Measurements from ENCODE around the gene MPHOSPH9.

MPHOSPH9 gene

DNA sequence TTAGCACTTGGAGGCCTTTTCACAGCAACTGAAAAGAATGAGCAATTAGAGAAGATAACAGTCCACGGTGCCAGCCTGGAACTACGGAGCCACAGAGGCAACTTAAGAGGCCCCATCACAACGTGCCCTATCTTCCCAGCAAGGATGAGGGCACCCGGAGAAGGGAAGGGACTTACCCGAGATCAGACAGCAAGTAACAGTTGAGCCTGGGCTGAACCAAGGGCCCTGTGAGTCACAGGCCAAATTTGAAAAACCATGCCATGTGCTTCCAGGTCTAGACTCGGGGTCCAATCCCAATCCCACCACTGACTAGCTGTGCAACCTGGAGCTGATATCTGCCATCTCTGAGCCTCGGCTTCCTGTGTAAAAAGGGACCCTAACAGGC is 124.3 kb downstream of the MPHOSPH9 start:
- TF ChIP-seq SUZ12 (IDR thresholded peaks at IDR 0.05; ENCODE audit: extremely low read depth, insufficient read depth, insufficient read length) (no peak), YY1 (IDR thresholded peaks at IDR 0.05; ENCODE audit: insufficient read depth, insufficient read length) (no peak), ZNF274 (IDR thresholded peaks at IDR 0.05; ENCODE audit: low read depth, low read length) (no peak)
- H3K27me3 ChIP-seq (ENCODE audit: insufficient read depth, insufficient read length), result no peaks in the 10 kb centered on the region
- H3K4me1 ChIP-seq (ENCODE audit: insufficient read depth, insufficient read length), result peaks cover 29% of the 10 kb centered on the region
- no peak overlapping the region for H3K9ac ChIP-seq (ENCODE audit: insufficient read length, low read depth)
- no peak for DNase-seq (ENCODE audit: low read depth, low spot score)
- H3K4me3 ChIP-seq (ENCODE audit: insufficient read length, low read depth), result no peak overlapping the region
- H3K36me3 ChIP-seq (ENCODE audit: insufficient read depth, insufficient read length, low read length), result peaks cover 10% of the 10 kb centered on the region
- H3K9me3 ChIP-seq (ENCODE audit: insufficient read depth, low read length), result no peaks in the 10 kb centered on the region

- DNase-seq (ENCODE audit: low read depth, low spot score), result no peak
- H3K4me1 ChIP-seq (ENCODE audit: insufficient read depth, insufficient read length), result peaks cover 34% of the 10 kb centered on the region
These were observed 124.8 kb downstream of the MPHOSPH9 start for GRCh38 chr12:123107926-123108681.

DNA sequence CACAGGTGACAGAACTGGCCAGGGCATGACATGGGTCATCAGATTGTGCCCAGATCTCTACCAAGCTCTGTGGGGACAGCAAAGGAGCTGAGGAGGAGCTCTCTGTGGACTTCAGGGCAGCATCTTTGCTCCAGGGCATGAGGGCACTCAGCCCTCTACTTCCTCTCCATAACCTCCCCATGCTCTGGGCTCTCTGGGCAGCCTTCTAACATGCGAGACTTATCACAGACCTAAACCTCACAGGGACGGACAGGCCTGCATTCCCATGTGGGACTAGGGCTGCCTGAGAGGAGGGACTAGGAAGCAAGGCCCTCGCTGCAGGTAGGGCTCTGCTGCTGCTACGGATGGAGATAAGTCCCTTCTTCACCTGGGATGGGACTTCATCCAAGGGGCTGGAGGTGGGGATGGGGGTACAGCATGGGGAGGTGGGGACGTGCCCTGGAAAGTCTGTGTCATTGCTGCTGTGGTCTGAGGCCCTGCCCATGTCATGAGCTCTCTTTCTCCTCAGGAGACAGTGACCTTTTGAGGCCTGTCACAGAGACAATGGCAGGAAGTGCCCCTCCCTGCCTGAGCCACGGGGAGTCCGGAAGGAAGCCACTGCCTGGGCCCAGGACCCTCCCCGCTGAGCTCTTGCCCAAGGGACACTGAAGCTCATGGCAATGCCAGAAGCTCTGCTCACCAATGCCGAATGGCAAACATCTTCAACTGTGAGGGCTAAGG is 126.1 kb downstream of the MPHOSPH9 start:
- TF ChIP-seq SUZ12 (IDR thresholded peaks at IDR 0.05; ENCODE audit: extremely low read depth, insufficient read depth, insufficient read length), result no peak
- TF ChIP-seq YY1 (IDR thresholded peaks at IDR 0.05; ENCODE audit: insufficient read depth, insufficient read length), result no peak
- no peak for TF ChIP-seq ZNF274 (IDR thresholded peaks at IDR 0.05; ENCODE audit: low read depth, low read length)
- Histone ChIP-seq H3K9ac (ENCODE audit: insufficient read length, low read depth) (no peak overlapping the region), H3K27me3 (ENCODE audit: insufficient read depth, insufficient read length) (no peaks in the 10 kb centered on the region), H3K4me3 (ENCODE audit: insufficient read length, low read depth) (no peak overlapping the region), H3K36me3 (ENCODE audit: insufficient read depth, insufficient read length, low read length) (peaks cover 10% of the 10 kb centered on the region), H3K4me1 (ENCODE audit: insufficient read depth, insufficient read length) (peaks cover 43% of the 10 kb centered on the region), H3K9me3 (ENCODE audit: insufficient read depth, low read length) (no peaks in the 10 kb centered on the region)
- no peak for DNase-seq (ENCODE audit: low read depth, low spot score)

More at GRCh38 chr12:123107926-123108681, 124.8 kb downstream of the MPHOSPH9 start:
- no peak overlapping the region for H3K9ac ChIP-seq (ENCODE audit: insufficient read length, low read depth)
- H3K27me3 ChIP-seq (ENCODE audit: insufficient read depth, insufficient read length), result no peaks in the 10 kb centered on the region
- no peaks in the 10 kb centered on the region for H3K9me3 ChIP-seq (ENCODE audit: insufficient read depth, low read length)
- H3K36me3 ChIP-seq (ENCODE audit: insufficient read depth, insufficient read length, low read length), result peaks cover 10% of the 10 kb centered on the region
- TF ChIP-seq YY1 (IDR thresholded peaks at IDR 0.05; ENCODE audit: insufficient read depth, insufficient read length), result no peak
- TF ChIP-seq SUZ12 (IDR thresholded peaks at IDR 0.05; ENCODE audit: extremely low read depth, insufficient read depth, insufficient read length), result no peak
- no peak for TF ChIP-seq ZNF274 (IDR thresholded peaks at IDR 0.05; ENCODE audit: low read depth, low read length)
- no peak overlapping the region for H3K4me3 ChIP-seq (ENCODE audit: insufficient read length, low read depth)

- H3K9ac ChIP-seq (ENCODE audit: insufficient read length, low read depth), result peak overlapping the region; percentile 14
- no peak for DNase-seq (ENCODE audit: low read depth, low spot score)
These were observed 127.6 kb downstream of the MPHOSPH9 start for GRCh38 chr12:123105211-123105826.

GRCh38 chr12:123104809-123105208 is 128.1 kb downstream of the MPHOSPH9 start:
- peaks cover 40% of the 10 kb centered on the region for H3K4me1 ChIP-seq (ENCODE audit: insufficient read depth, insufficient read length)
- H3K36me3 ChIP-seq (ENCODE audit: insufficient read depth, insufficient read length, low read length), result peaks cover 10% of the 10 kb centered on the region
- H3K9me3 ChIP-seq (ENCODE audit: insufficient read depth, low read length), result no peaks in the 10 kb centered on the region
- TF ChIP-seq YY1 (IDR thresholded peaks at IDR 0.05; ENCODE audit: insufficient read depth, insufficient read length), result no peak
- no peak for TF ChIP-seq ZNF274 (IDR thresholded peaks at IDR 0.05; ENCODE audit: low read depth, low read length)
- no peak for TF ChIP-seq SUZ12 (IDR thresholded peaks at IDR 0.05; ENCODE audit: extremely low read depth, insufficient read depth, insufficient read length)
- peak overlapping the region; percentile 14 for H3K9ac ChIP-seq (ENCODE audit: insufficient read length, low read depth)
- no peak for DNase-seq (ENCODE audit: low read depth, low spot score)
- H3K27me3 ChIP-seq (ENCODE audit: insufficient read depth, insufficient read length), result no peaks in the 10 kb centered on the region
- H3K4me3 ChIP-seq (ENCODE audit: insufficient read length, low read depth), result peak overlapping the region; percentile 12

More at GRCh38 chr12:123105211-123105826, 127.6 kb downstream of the MPHOSPH9 start:
- H3K9me3 ChIP-seq (ENCODE audit: insufficient read depth, low read length), result no peaks in the 10 kb centered on the region
- TF ChIP-seq SUZ12 (IDR thresholded peaks at IDR 0.05; ENCODE audit: extremely low read depth, insufficient read depth, insufficient read length) (no peak), ZNF274 (IDR thresholded peaks at IDR 0.05; ENCODE audit: low read depth, low read length) (no peak), YY1 (IDR thresholded peaks at IDR 0.05; ENCODE audit: insufficient read depth, insufficient read length) (no peak)
- H3K27me3 ChIP-seq (ENCODE audit: insufficient read depth, insufficient read length), result no peaks in the 10 kb centered on the region
- H3K4me1 ChIP-seq (ENCODE audit: insufficient read depth, insufficient read length), result peaks cover 40% of the 10 kb centered on the region
- H3K4me3 ChIP-seq (ENCODE audit: insufficient read length, low read depth), result peak overlapping the region; percentile 12
- peaks cover 10% of the 10 kb centered on the region for H3K36me3 ChIP-seq (ENCODE audit: insufficient read depth, insufficient read length, low read length)
